Measurements from ENCODE around the gene KDM4F. TPM values are rescaled to one million over a fixed set of nuclear protein-coding genes. Genes with fewer than 3 reads are reported as not detected.

KDM4F gene
- total RNA-seq, 4 donors from 2014 or later, result not detected

- H3K9me3 ChIP-seq, result no peaks in the 10 kb centered on the region
- intact Hi-C loops (cut with DNase I), result no loop called here
- no peaks in the 10 kb centered on the region for H3K36me3 ChIP-seq
- H3K4me3 ChIP-seq, result no peak overlapping the region
- no peaks in the 10 kb centered on the region for H3K4me1 ChIP-seq
- DNase-seq, result no peak
- no peak for TF ChIP-seq CTCF (IDR thresholded peaks at IDR 0.05)
- no peak for TF ChIP-seq POLR2A (IDR thresholded peaks at IDR 0.05)
- H3K27me3 ChIP-seq, result peaks cover 0 to 39% (median 0%) of the 10 kb centered on the region in 4 donors
- H3K27ac ChIP-seq, result no peak overlapping the region
- WGBS, 2 donors, result 77 to 88% methylated on average over 2 of the region's 2 CpGs
Observed at GRCh38 chr11:95054356-95054755, 5.1 kb downstream of the KDM4F start.

GRCh38 chr11:95055283-95055897 is 6.2 kb downstream of the KDM4F start:
- peaks cover 0 to 33% (median 0%) of the 10 kb centered on the region in 4 donors for H3K27me3 ChIP-seq
- H3K4me3 ChIP-seq, result no peak overlapping the region
- H3K4me1 ChIP-seq, result no peaks in the 10 kb centered on the region
- no peak for DNase-seq
- H3K27ac ChIP-seq, result no peak overlapping the region
- TF ChIP-seq POLR2A (IDR thresholded peaks at IDR 0.05) (no peak), CTCF (IDR thresholded peaks at IDR 0.05) (no peak)
- intact Hi-C loops (cut with DNase I), result no loop called here
- no peaks in the 10 kb centered on the region for H3K9me3 ChIP-seq
- no peaks in the 10 kb centered on the region for H3K36me3 ChIP-seq
- 33 to 36% methylated on average over 2 of the region's 2 CpGs for WGBS, 2 donors

GRCh38 chr11:95057959-95058358 is 8.7 kb downstream of the KDM4F start:
- no peaks in the 10 kb centered on the region for H3K9me3 ChIP-seq
- WGBS, 2 donors, result 89 to 95% methylated on average over 7 to 8 of the region's 8 CpGs

GRCh38 chr11:95058621-95059020 is 9.4 kb downstream of the KDM4F start:
- H3K9me3 ChIP-seq, result no peaks in the 10 kb centered on the region
- DNase-seq, result no peak
- 100% methylated on average over 1 of the region's 1 CpG for WGBS, 2 donors
- H3K27me3 ChIP-seq, result peaks cover 0 to 19% (median 0%) of the 10 kb centered on the region in 4 donors
- H3K27ac ChIP-seq, result no peak overlapping the region
- intact Hi-C loops (cut with DNase I), result no loop called here
- no peaks in the 10 kb centered on the region for H3K4me1 ChIP-seq
- no peak overlapping the region for H3K4me3 ChIP-seq
- H3K36me3 ChIP-seq, result no peaks in the 10 kb centered on the region
- TF ChIP-seq POLR2A (IDR thresholded peaks at IDR 0.05) (no peak), CTCF (IDR thresholded peaks at IDR 0.05) (no peak)

More at GRCh38 chr11:95057959-95058358, 8.7 kb downstream of the KDM4F start:
- TF ChIP-seq POLR2A (IDR thresholded peaks at IDR 0.05), result no peak
- TF ChIP-seq CTCF (IDR thresholded peaks at IDR 0.05), result no peak
- no peak for DNase-seq
- Histone ChIP-seq H3K36me3 (no peaks in the 10 kb centered on the region), H3K4me1 (no peaks in the 10 kb centered on the region), H3K27me3 (peaks cover 0 to 22% (median 0%) of the 10 kb centered on the region in 4 donors), H3K27ac (no peak overlapping the region), H3K4me3 (no peak overlapping the region)
- intact Hi-C loops (cut with DNase I), result no loop called here

GRCh38 chr11:95059046-95059445 is 9.8 kb downstream of the KDM4F start:
- Histone ChIP-seq H3K36me3 (no peaks in the 10 kb centered on the region), H3K9me3 (no peaks in the 10 kb centered on the region), H3K27ac (no peak overlapping the region), H3K27me3 (peaks cover 0 to 15% (median 0%) of the 10 kb centered on the region in 4 donors), H3K4me3 (no peak overlapping the region), H3K4me1 (no peaks in the 10 kb centered on the region)
- intact Hi-C loops (cut with DNase I), result no loop called here
- 82 to 85% methylated on average over 6 of the region's 6 CpGs for WGBS, 2 donors
- TF ChIP-seq POLR2A (IDR thresholded peaks at IDR 0.05), result no peak
- no peak for TF ChIP-seq CTCF (IDR thresholded peaks at IDR 0.05)
- DNase-seq, result no peak

Measured in esophagus squamous epithelium (tissue), 5 donors.